Esophagus (tissue), 2 donors: ENCODE results near the gene TNIK. TPM values are rescaled to one million over a fixed set of nuclear protein-coding genes. Genes with fewer than 3 reads are reported as not detected.

Experiments used
- H3K27ac ChIP-seq, 2 donors: one replicate each; pipeline ENCODE4 v1.5.1; 2013; ENCODE audit warnings: low read depth in 2 of 2, mild to moderate bottlenecking in 2 of 2, inconsistent platforms in 1 of 2, low read length in 1 of 2, moderate library complexity in 1 of 2
- H3K27me3 ChIP-seq, 2 donors: one replicate each; pipeline ENCODE4 v1.6.1; 2013; ENCODE audit warnings: low read length in 2 of 2, control low read depth in 1 of 2, mild to moderate bottlenecking in 1 of 2; ENCODE audit not compliant: insufficient read depth in 2 of 2, control insufficient read depth in 1 of 2
- H3K36me3 ChIP-seq, 2 donors: one replicate each; pipeline ENCODE4 v1.6.1; 2013; ENCODE audit warnings: low read length in 1 of 2; ENCODE audit not compliant: control insufficient read depth in 2 of 2, insufficient read depth in 2 of 2
- H3K4me1 ChIP-seq, 2 donors: one replicate each; pipeline ENCODE4 v1.6.1; 2013; ENCODE audit warnings: low read length in 1 of 2; ENCODE audit not compliant: control insufficient read depth in 2 of 2, insufficient read depth in 2 of 2
- H3K4me3 ChIP-seq, 2 donors: one replicate each; pipeline ENCODE4 v1.5.1; 2013; ENCODE audit warnings: low read length in 2 of 2, mild to moderate bottlenecking in 2 of 2, low read depth in 1 of 2, moderate library complexity in 1 of 2
- H3K9me3 ChIP-seq, 2 donors: one replicate each; pipeline ENCODE4 v1.6.1; 2013; ENCODE audit warnings: mild to moderate bottlenecking in 2 of 2, low read depth in 1 of 2, low read length in 1 of 2, moderate library complexity in 1 of 2; ENCODE audit not compliant: control insufficient read depth in 2 of 2, insufficient read depth in 1 of 2
- WGBS, 2 donors: extraction: QIAGEN DNeasy Blood & Tissue Kit; methylation state at CpG; one replicate each; pipeline ENCODE4 v1.1.7; 2013; 5-methylcytosine and 5-hydroxymethylcytosine counted together
- polyA plus RNA-seq, 2 donors: library from polyadenylated mRNA; stranded (reverse); fragments of 200-250 nt; gene quantifications; one replicate each; pipeline ENCODE4 v1.2.3, GENCODE V29; 2013
- donor health status: healthy with polysubstance abuse.
- donor health status: Bipolar disorder and iron deficiency.

The TNIK gene
- polyA plus RNA-seq, 2 donors: 2.2 to 3.2 TPM

DNA sequence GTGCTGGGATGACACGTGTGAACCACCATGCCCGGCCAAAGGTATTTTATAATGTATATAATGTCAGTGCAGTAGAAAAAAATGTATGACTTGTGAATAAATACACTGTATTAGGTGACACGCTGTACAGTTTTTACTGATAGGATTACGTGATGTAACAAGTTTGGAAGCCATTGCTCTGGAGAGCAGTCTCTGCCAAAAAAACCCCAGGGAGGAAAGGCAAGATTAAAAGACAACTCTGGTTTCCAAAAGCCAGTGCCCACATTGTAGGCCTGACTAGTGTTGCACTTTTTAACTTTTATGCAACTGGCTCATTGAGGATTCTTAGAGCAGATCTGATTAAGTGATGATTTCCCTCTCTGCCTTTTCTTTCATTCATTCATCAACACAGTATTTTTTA, 371.7 kb downstream of the TNIK start:
- Histone ChIP-seq H3K4me3 (no peak overlapping the region), H3K36me3 (peaks cover 0 to 2% of the 10 kb centered on the region in 2 donors), H3K4me1 (peaks cover 0 to 4% of the 10 kb centered on the region in 2 donors), H3K9me3 (no peaks in the 10 kb centered on the region), H3K27me3 (no peaks in the 10 kb centered on the region), H3K27ac (no peak overlapping the region)
- WGBS, 2 donors: 37 to 62% methylated on average over 4 of the region's 4 CpGs

- 95 to 97% methylated on average over 1 of the region's 1 CpG for WGBS, 2 donors
- Histone ChIP-seq H3K27me3 (no peaks in the 10 kb centered on the region), H3K4me1 (peaks cover 0 to 4% of the 10 kb centered on the region in 2 donors), H3K4me3 (no peak overlapping the region), H3K27ac (no peak overlapping the region), H3K36me3 (peaks cover 0 to 2% of the 10 kb centered on the region in 2 donors), H3K9me3 (no peaks in the 10 kb centered on the region)
Observed at GRCh38 chr3:171086914-171087313, 373.3 kb downstream of the TNIK start.

DNA sequence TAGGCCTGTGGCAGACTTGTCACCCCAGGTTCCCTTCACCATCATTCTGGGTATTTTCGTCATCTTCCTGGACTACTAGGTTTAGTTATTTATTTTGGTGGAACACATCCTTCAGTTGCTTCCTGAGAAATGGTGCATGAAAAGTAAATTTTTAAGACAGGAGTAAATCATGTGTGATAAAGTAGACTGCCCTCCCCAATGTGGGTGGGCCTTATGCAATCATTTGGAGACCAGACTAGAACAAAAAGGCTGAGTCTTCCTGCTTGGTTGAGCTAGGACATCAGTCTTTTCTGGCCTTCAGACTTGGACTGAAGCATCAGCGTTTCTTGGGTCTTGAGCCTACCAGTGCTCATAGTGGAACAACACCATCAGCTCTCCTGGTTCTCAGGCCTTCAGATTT, 382.9 kb downstream of the TNIK start:
- H3K9me3 ChIP-seq: no peaks in the 10 kb centered on the region
- no peak overlapping the region for H3K4me3 ChIP-seq
- H3K4me1 ChIP-seq: no peaks in the 10 kb centered on the region
- no peaks in the 10 kb centered on the region for H3K36me3 ChIP-seq
- WGBS, 2 donors: 93 to 95% methylated on average over 2 of the region's 2 CpGs
- no peaks in the 10 kb centered on the region for H3K27me3 ChIP-seq
- H3K27ac ChIP-seq: no peak overlapping the region

DNA sequence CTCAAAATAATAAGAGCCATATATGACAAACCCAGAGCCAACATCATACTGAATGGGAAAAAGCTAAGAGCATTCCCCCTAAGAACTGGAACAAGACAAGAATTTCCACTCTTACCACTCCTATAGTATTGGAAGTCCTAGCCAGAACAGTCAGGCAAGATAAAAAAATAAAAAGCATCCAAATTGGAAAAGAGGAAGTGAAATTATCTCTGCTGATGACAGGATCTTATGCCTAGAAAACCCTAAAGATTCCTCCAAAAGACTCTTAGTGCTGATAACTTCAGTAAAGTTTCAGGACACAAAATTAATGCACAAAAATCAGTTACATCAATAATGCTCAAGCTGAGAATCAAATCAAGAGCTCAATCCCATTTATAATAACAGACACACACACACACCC, 387.8 kb downstream of the TNIK start:
- Histone ChIP-seq H3K27me3 (no peaks in the 10 kb centered on the region), H3K27ac (no peak overlapping the region), H3K36me3 (no peaks in the 10 kb centered on the region)

DNA sequence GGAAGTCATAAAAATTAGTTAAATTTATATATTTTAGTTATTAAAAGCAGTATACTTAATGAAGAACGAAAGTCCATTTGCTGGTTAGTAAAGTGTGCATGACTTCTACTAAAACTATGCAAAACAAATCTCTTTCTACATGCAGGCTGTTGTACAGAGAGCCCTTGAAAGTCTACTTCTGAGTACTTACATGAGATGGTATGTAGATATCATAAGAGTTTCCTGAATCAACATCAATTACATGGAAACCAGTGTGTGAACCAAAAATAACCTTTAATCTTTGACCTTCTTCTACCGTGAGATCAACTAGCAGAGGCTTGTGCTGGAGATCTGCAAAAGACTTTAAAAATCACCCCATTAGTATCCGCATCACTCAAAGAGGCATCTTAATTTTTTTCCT, 391.5 kb downstream of the TNIK start:
- WGBS, 2 donors: 80 to 85% methylated on average over 3 of the region's 3 CpGs
- H3K36me3 ChIP-seq: no peaks in the 10 kb centered on the region
- no peak overlapping the region for H3K27ac ChIP-seq
- no peaks in the 10 kb centered on the region for H3K4me1 ChIP-seq
- no peak overlapping the region for H3K4me3 ChIP-seq
- H3K9me3 ChIP-seq: no peaks in the 10 kb centered on the region
- no peaks in the 10 kb centered on the region for H3K27me3 ChIP-seq

More for the DNA sequence above, 387.8 kb downstream of the TNIK start:
- Histone ChIP-seq H3K4me1 (no peaks in the 10 kb centered on the region), H3K4me3 (no peak overlapping the region), H3K9me3 (no peaks in the 10 kb centered on the region)

GRCh38 chr3:171066206-171066605, 394.0 kb downstream of the TNIK start:
- WGBS, 2 donors: 89% methylated on average over 6 of the region's 6 CpGs
- Histone ChIP-seq H3K36me3 (no peaks in the 10 kb centered on the region), H3K27me3 (no peaks in the 10 kb centered on the region), H3K27ac (no peak overlapping the region), H3K9me3 (no peaks in the 10 kb centered on the region), H3K4me1 (no peaks in the 10 kb centered on the region), H3K4me3 (no peak overlapping the region)

- WGBS, 2 donors: 80 to 96% methylated on average over 1 of the region's 1 CpG
- no peaks in the 10 kb centered on the region for H3K36me3 ChIP-seq
- no peak overlapping the region for H3K4me3 ChIP-seq
- no peaks in the 10 kb centered on the region for H3K4me1 ChIP-seq
- H3K27ac ChIP-seq: no peak overlapping the region
- no peaks in the 10 kb centered on the region for H3K27me3 ChIP-seq
- H3K9me3 ChIP-seq: no peaks in the 10 kb centered on the region
Observed at GRCh38 chr3:171065732-171066131, 394.5 kb downstream of the TNIK start.

DNA sequence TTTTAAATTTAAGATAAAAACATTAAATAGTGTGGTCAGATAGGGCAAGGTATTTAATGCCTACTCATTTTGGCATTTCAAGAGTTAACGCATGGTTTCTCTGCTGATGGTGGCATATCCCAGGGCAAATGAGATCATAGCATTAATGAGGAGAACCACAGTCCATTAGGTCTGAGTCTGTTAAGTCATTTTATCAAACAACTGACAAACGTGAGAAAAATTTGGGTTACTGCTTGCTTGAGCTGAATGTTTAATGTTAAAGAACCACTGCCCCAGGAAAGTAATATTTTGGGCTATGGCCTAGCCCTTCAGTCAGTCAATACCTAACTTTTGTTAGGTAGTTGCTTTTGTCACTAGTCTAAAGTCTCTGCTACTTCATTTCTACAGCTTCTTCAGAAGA, 395.7 kb downstream of the TNIK start:
- H3K9me3 ChIP-seq: no peaks in the 10 kb centered on the region
- WGBS, 2 donors: 70 to 72% methylated on average over 2 of the region's 2 CpGs
- H3K27ac ChIP-seq: no peak overlapping the region

DNA sequence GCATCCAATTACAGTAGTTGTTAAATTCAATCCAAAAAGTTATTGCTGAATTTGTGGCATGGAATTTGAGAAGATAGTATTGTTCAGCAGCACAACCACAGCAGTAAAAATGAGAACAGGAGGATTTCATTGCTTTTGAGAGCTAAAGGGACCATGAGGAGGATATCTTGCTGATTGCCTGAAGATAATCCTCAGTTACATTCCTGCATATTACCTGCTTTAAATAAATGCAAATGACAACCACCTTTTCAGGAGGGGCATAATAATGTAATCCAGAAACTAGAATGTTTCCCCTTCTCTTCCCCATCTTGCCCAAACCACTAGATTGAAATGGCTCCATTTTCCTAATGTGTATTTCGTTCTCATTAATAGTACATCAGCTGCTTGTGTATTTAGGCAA, 398.5 kb downstream of the TNIK start:
- Histone ChIP-seq H3K9me3 (no peaks in the 10 kb centered on the region), H3K4me1 (no peaks in the 10 kb centered on the region), H3K36me3 (no peaks in the 10 kb centered on the region), H3K27ac (no peak overlapping the region), H3K27me3 (no peaks in the 10 kb centered on the region), H3K4me3 (no peak overlapping the region)
- WGBS, 2 donors: 95 to 100% methylated on average over 1 of the region's 1 CpG

More for the DNA sequence above, 395.7 kb downstream of the TNIK start:
- no peaks in the 10 kb centered on the region for H3K4me1 ChIP-seq
- H3K27me3 ChIP-seq: no peaks in the 10 kb centered on the region
- no peak overlapping the region for H3K4me3 ChIP-seq
- no peaks in the 10 kb centered on the region for H3K36me3 ChIP-seq

DNA sequence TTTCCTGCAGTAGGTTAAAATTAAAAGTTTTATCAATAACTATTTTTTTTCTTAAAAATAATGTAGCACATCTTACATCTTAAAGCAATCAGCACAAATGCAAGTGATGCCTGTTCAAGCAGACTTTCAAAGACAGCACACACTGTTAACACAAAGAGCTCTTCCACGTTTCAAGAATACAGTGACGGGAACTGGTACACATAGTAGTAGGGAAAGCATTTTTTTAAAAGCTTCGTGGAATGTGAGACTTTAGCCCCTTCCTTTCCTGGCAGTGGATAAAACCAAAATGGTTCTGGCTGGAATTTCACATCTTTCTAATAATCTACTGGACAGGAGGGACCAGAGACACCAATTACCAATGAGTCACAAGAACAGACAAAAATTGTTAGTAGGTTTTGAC, 400.2 kb downstream of the TNIK start:
- WGBS, 2 donors: 84 to 89% methylated on average over 3 of the region's 3 CpGs
- Histone ChIP-seq H3K4me1 (no peaks in the 10 kb centered on the region), H3K27me3 (no peaks in the 10 kb centered on the region)

More for the DNA sequence above, 400.2 kb downstream of the TNIK start:
- Histone ChIP-seq H3K36me3 (no peaks in the 10 kb centered on the region), H3K4me3 (no peak overlapping the region), H3K9me3 (no peaks in the 10 kb centered on the region), H3K27ac (no peak overlapping the region)
